GM10847 (cell line): ENCODE data around the gene KIF14.

ENCODE experiments used
- POLR2A ChIP-seq: IDR thresholded peaks from 2 replicates; pipeline ENCODE4 v1.6.1; 2011; ENCODE audit not compliant: insufficient read length; ENCODE audit errors: extremely low read depth

The KIF14 gene

DNA sequence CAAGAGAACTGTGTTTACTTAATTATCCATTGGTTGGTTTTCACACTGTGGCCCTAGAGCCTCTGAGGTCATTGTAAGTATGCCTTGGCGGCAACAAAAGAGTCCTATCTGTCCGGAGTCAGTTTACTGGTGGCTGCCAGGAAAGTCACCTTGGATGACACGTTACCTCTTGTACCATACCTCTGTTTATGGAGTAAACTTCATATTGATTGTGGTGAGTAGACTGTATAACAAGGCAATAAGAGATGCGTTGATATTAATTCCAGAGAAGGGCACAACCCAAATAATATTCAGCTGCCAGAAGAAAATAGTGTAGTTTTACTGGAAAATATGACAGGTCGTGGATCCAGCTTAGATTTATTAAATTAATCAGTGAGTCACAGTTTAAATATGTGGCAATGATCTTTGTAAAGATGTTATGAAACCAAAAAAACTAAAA, 20.4 kb upstream of the KIF14 start:
- TF ChIP-seq POLR2A, result no peak

DNA sequence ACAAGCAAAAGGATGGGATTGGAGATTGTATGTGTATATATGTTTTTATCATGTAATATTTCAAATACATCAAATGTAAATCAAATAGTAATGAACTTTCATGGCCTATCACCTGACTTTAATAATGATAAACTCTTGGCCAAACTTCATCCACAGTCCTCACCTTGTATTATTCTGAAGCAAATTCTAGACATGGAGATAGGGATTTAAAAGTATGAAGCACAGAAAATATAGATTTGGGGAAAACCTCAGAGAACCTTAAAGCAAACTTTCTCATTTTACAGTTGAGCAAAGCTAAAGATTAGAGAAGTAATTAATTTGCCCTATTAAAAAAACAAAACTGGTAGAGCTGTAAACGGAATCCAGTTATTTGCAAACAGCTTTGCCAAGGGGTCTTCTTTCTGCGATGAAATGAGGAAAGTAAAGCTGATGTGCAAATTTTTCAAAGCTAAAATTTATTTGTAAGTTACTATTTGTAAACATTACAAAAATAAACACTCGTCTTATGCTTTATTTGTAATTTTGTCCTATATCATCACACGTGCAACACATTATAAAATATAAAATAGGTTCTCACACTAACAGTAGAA, 19.9 kb upstream of the KIF14 start:
- no peak for TF ChIP-seq POLR2A

GRCh38 chr1:200638073-200638472, 17.5 kb upstream of the KIF14 start:
- TF ChIP-seq POLR2A, result no peak

GRCh38 chr1:200636681-200637080, 16.1 kb upstream of the KIF14 start:
- no peak for TF ChIP-seq POLR2A

DNA sequence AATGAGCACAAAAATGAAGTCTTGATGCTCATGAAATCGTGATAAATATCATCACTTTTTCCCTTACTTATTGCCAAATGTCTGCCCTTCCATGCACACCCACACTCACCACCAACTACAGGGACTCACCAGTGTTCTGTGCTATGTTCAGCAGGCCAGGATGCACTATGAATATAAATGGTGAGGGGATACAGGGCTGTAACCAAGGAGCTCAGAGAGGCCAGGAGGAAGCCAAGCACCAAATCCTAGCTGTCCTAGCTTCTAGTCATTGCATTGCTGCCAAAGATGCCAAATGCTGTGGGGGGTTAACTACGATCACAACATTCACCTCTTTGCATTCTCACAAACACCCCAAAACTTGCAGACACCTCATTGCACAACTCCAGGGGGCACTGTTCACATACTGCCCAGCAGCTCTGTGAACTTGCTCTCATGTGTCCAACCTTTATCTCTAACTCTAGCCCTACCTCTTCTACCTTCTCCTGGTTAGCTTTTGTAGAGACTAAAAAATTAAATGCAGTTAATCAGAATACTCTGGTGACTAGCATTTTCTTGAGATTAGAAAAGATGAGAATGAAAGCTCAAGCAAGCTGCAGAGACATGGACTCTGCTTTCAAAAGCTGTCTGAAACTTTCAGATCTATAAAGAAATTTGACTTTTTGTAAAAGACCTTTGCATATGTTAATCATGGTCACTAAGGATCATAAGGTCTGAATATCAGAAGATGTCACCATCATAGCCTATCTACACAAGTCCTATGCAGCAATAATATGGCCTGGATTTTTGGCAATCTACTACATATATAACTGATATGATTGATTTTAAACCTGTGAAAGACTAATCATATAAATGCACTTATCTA, 13.9 kb upstream of the KIF14 start:
- TF ChIP-seq POLR2A, result no peak

DNA sequence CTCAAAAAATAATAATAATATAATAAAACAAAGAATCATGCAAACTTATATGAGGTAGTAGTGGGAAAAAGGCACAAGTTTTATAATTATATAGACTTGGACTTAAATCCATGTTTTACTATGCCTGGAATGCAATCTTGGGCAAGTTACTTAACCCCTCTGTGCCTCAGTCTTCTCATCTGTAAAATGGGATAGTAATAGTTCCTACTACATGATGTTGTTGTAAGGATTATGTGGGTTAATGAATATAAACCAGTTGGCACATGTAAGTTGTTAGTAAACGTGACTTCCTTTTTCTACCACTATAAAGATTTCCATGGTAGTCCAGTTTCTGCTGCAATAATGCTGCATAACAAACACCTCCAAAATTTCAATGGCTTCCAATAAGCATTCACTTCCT, 10.8 kb upstream of the KIF14 start:
- no peak for TF ChIP-seq POLR2A

DNA sequence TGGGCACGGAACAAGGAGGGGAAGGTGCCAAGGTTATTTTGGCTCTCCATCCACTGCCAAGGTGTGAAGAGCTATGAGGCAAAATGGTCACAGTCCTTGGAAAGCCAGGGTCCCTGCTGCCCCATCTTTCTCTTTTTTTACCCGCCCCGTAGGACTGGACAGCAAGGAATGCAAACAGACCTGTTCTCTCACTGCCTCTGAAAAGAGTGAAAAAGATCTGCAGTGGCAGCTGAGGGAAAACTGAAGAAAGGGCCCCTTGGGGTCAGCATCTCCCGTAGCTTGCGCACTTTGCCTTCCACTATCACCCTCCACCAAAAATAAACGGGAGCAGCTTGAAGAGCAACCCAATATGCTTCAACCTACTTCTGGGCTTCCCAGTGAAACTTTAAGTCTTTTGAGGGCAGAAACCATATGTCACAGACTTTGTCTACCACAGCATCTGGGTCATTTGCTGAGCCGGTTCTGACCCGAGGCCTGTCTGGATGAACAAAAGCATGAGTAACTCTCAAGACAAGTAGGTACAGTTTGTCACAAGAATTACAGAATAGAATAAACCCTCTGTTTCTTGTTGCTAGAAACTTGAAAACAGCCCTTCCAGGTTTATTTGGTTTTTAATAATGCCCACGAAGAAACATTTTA, 9.4 kb upstream of the KIF14 start:
- no peak for TF ChIP-seq POLR2A

GRCh38 chr1:200628223-200628881, 7.8 kb upstream of the KIF14 start:
- TF ChIP-seq POLR2A, result no peak

DNA sequence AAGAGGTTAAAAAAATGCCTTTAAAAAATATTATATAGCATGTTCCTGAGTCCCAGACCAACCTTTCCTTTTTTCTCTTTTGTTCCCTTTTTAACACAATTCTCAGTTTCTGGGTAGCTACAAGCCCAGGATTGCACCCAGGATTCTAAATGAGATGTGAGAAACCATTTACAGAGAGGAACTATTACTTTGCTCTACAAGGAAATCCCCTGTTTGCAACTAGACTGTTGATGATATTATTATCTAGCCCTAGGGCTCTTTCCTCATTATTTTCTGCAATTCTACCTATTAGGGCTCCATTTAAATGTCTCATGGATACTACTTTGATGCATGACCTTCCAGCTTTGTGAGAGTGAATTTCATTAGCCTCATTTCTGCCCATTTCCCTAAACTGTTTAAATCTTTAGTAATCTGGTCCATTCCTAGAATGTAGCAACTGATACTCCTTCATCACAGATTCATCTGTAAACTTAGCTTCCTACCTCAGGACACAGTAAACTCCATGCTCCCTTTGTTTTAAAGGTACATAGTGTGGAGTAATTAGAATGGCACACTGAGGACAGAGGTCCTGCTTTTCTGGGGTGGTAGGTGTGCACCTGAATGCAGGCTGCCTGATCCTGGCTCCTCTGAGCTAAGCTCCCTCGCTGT, 7.1 kb upstream of the KIF14 start:
- TF ChIP-seq POLR2A, result no peak

DNA sequence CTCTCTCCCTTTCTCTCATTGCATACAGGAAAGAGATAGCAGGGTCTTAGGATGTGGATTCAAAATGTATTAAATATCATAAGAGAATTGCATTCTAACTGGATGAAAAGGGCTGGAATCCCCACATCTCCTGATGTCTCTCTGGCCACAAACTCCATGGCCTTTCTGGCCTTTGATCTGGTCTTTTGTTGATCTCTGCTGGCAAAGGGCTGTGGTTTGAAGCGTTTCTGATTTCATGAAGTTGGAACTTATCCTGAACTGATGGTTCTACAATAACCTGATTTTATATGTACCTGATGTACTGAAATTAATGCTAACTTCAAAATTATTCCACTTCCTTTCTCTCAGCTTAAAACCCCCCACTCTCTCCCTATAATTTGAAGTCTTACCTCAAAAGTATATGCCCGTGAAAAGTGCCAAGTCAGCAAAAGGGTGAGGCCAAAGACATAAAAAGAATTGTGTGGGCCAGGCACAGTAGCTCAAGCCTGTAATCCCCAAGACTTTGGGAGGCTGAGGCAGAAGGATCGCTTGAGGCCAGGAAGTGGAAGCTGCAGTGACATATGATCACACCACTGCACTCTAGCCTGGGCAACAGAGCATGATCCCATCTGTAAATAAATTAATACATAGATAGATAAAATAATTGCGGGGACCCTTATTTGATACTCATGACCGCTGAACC, 6.4 kb upstream of the KIF14 start:
- no peak for TF ChIP-seq POLR2A

DNA sequence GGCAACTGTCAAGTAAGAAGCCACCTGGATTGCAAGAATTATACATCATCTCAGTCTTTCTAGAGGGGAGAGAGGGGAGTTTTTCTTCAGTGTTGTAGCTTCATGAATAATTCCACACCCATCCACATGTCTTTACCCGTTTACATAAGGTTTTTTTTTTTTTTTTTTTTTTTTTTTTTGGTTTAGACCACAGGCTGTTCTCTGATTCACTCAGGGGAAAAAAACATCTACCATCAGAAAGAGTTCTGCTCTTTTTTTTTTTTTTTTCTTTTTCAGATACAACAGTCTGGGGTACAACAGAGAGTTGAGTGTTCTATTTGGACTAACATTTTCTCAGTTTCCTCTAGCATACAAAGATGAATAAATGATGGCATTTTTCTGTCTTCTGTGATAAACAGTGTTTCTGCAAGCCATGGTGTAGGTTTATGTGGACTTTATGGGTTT, 4.9 kb upstream of the KIF14 start:
- no peak for TF ChIP-seq POLR2A

- TF ChIP-seq POLR2A, result no peak
Measured at GRCh38 chr1:200624679-200625335, 4.3 kb upstream of the KIF14 start.

DNA sequence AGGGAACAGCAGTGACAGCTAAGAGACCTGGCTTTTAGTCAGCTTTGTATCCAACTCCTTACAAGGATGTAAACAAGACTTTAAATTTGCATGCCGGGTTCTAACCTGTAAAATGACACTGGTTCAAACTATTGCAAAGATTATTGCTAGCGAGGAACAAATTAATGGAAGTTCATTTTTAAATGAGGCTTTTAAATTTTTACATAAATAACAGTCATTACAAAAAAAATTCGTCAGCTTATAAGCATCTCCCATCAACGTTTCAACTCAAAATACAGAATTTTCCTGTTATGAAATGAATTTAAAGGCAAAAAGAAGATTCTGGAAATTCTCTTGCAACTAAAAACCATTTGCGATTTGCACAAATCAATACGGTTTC, 668 bp downstream of the KIF14 start:
- TF ChIP-seq POLR2A, result no peak

GRCh38 chr1:200610846-200611245, 9.7 kb downstream of the KIF14 start:
- no peak for TF ChIP-seq POLR2A

DNA sequence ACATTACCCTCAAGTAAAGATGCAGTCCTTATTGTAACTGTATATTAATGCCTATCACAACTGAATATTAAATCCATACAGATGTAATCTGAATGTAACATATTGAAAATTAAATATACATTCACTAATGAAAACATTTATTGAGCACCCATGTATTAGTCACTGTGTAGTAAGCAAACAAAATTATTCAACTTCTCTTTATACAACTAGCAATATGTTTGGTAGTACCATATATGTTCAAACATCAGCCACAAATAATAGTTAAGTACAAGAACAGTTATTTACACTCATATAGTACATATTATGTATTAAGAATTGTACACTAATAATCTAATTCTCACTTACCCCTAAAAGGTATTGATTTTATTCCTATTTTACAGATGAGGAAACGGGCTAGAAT, 17.9 kb downstream of the KIF14 start:
- TF ChIP-seq POLR2A, result no peak

DNA sequence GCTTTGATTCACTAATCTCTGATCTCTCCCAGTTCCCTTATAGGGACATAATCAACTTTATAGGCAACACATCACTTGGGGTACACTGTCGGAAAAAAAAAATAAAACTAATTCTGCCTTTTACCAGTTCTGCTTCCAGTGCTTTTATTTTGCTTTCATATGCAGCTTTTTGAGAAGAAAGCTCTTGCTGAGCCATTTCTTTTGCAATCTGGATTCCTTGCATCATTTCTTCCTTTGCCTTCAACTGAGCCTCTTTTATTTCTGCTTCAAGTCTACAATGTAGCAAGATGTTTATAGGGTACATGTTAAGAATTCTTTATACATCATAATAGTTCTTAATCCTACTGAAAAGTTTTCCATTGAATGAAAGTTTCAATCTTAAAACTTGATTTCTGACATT, 30.6 kb downstream of the KIF14 start:
- no peak for TF ChIP-seq POLR2A
